Middle frontal gyrus (tissue), 1 donor: Measurements from ENCODE around the gene PIK3C2B.

ENCODE experiments used
- DNase-seq: peaks from one replicate; pipeline ENCODE4 v3.0.0-alpha.2; 2015; ENCODE audit warnings: low spot score; ENCODE audit errors: extremely low spot score

PIK3C2B gene

GRCh38 chr1:204461331-204462228 is 33.0 kb downstream of the PIK3C2B start:
- no peak for DNase-seq

- DNase-seq: no peak
These were observed 34.3 kb downstream of the PIK3C2B start for GRCh38 chr1:204460346-204460745.

GRCh38 chr1:204459706-204460105 is 34.9 kb downstream of the PIK3C2B start:
- DNase-seq: no peak

GRCh38 chr1:204457666-204458065 is 36.9 kb downstream of the PIK3C2B start:
- no peak for DNase-seq

GRCh38 chr1:204456826-204457442 is 37.7 kb downstream of the PIK3C2B start:
- no peak for DNase-seq

DNA sequence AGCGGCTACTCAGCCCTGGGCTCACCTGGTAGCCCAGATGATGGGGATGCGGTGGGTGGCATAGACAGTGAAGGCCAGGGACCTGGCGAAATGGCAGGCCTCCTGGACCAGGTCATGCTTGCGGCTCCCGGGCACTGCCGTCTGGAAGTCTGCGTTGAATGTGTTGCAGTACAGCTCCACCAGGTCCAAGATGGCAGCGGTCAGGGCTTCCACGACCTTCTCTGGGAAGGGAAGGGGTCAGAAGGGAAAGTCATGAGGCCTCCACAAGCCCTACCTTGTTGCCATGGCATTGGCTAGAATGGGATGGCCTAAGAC is 38.8 kb downstream of the PIK3C2B start:
- no peak for DNase-seq

DNA sequence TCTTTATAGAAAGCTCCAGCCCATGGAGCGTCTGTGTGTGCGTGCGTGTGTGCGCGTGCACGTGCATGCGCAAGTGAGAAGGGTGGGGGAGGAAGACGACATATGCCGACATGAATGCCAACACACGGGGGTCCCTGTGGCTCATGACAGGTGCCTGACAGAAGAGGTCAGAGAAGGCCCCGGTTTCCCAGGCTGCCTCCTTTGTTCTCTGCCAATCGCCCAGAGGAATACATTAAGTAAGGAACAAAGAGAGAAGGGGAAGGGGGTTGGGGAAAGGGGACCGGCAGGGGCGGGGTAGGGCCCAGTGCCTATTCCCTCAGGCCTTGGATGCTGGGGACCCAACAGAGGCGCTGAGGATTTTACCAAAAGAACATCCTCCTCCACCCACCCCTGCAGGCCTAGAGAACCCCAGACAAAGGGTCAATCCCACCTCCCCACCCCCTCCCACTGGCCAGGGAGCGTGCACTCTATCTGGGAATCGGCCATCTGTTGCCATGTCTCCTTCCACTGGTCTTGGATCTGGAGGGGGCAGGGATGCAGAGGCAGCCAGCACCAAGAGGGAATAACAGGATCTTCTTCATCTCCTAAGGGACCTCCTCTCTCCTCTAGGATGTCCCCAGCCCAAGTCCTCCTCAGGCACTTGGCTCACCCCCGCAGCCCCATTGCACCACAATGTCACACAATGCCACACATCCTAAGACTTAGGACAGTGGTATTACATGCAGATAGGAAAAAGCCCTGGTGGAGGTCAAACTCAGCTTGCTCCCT is 39.4 kb downstream of the PIK3C2B start:
- no peak for DNase-seq

DNA sequence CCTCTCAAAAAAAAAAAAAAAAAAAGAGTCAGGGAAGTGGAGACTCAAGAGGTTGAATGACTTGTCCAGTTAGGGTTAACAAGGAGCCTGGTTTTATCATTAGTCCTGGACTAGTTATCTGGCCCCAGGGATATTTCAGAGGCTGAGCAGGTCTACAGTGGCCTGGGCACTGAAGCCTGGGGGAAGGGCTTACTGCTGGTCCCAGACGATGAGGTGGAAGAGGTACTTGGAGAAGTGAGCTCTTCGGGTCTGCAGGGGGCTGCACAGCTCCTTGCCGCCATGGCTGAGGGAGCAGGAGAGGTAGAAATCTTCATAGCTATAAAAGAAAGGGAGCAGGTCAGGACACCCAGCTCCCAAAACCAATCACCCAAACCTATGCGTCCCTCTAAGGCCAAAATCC is 40.1 kb downstream of the PIK3C2B start:
- no peak for DNase-seq

GRCh38 chr1:204453141-204453772 is 41.3 kb downstream of the PIK3C2B start:
- DNase-seq: no peak

- no peak for DNase-seq
These were observed 43.1 kb downstream of the PIK3C2B start for GRCh38 chr1:204451352-204452124.

GRCh38 chr1:204450461-204451257 is 43.9 kb downstream of the PIK3C2B start:
- DNase-seq: no peak

- DNase-seq: no peak
These were observed 44.8 kb downstream of the PIK3C2B start for GRCh38 chr1:204449678-204450280.

DNA sequence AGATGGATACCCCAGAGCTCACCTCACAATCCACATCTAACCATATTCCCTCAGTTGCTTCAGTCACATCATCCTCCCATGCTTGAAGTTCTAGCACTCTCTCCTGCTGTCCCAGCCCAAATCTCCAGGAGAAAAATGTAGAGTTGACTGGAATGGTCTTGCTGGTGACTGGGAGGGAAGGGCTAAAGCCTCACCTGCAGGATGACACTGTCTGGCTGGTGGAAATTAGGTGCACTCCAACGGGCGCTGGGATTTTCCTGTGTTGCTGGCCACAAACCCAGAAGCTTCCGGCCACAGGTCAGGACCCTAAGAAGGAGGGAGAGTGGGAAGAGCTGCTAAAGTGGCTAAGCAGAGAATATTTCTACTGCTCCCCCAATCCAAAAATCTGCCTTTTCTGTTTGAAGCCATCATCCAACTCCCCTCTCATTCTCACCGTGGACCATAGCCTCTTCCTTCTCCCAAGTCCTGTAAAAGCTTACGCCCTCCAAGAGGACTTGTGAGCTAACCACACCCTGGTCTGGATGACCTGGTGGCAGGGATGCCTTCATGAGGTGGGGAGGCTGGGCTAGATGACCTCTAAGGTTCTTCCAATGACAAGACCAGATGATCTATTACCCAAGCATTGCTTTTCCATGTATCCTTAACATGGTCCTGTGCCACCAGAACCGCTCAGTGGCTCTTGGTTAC is 45.5 kb downstream of the PIK3C2B start:
- no peak for DNase-seq

DNA sequence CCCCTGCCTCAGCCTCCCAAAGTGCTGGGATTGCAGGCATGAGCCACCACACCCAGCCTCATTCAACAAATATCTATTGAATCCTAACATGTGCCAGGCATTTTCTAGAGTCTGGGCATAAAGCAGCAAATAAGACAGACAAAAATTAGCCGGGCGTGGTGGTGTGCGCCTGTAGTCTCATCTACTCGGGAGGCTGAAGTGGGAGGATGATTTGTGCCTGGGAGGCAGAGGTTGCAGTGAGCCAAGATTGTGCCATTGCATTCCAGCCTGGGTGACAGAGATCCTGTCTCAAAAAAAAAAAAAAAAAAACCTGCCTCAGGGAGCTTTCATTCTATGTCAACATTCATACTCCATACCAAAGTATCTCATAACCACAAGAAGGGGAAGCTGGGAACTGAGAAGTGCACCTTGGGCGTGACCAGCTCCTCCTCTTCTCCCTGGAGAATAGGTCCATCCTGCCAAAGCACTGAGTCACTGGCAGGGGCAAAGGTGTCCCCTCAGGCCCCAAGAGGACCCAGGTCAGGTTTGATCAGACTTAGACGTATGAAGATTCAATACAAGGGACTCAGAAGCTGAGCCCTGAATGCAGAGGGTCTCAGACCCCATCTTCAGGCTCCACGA is 46.2 kb downstream of the PIK3C2B start:
- no peak for DNase-seq

- DNase-seq: no peak
These were observed 46.9 kb downstream of the PIK3C2B start for GRCh38 chr1:204447736-204448135.

- DNase-seq: no peak
These were observed 47.4 kb downstream of the PIK3C2B start for GRCh38 chr1:204447190-204447589.

DNA sequence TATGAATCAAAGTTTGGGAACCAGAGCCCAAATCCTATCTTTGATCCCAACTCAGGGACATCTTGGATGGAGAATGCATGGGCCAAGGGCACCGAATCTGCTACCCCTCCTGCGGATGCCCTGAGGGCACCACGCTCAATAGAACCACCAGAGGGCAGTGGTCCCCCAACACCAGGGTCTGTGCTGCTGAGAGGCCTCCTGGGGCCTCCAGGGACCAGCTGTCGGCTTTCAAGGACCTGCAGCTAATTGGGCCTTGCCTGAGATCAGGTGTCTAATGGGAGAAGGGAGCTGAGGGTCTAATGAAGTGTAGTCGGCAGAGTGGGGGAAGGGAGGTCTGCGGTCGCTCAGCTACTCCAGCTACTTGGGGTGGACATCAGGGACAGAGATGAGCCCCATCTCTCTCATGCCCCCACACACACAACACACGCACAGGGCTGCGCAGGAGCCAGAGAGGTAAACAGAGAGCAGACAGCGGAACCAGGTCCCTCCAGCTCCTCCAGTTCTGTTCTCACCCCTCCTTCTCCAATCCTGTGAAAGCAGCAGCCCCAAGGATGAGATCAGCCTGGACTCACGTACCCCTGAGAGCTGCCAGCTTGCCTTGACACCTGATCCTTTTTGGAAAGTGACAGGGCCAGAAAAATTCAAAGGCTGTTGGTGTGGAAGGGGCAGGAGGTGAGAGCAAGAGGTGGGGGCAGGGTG is 48.0 kb downstream of the PIK3C2B start:
- DNase-seq: no peak

- no peak for DNase-seq
These were observed 48.7 kb downstream of the PIK3C2B start for GRCh38 chr1:204445860-204446412.
